Keratinocyte (primary cell): ENCODE measurements around the gene OR2AT4. TPM values are rescaled to one million over a fixed set of nuclear protein-coding genes. Genes with fewer than 3 reads are reported as not detected.

Source experiments
- DNase-seq: peaks from one replicate; pipeline ENCODE4 v3.0.0-alpha.2; 2011; ENCODE audit warnings: low read depth, missing footprints, low spot score
- FAIRE-seq: peaks from 2 replicates; lab custom pipeline; 2011; peaks lifted over from hg19 to GRCh38; lab: Jason Lieb, UNC
- H2AFZ ChIP-seq: 2 replicates; pipeline ENCODE4 v1.6.0; 2012; ENCODE audit warnings: low read length, control low read depth, inconsistent platforms; ENCODE audit not compliant: control insufficient read depth
- H3K27ac ChIP-seq: 2 replicates; pipeline ENCODE4 v1.5.1; 2011; ENCODE audit warnings: low read length; ENCODE audit not compliant: control insufficient read depth, insufficient read depth
- H3K27me3 ChIP-seq: 3 replicates; pipeline ENCODE4 v1.6.0; 2011; ENCODE audit warnings: low read length; ENCODE audit not compliant: control insufficient read depth, insufficient read depth; ENCODE audit errors: extremely low read depth
- H3K36me3 ChIP-seq, 2 experiments: 2 replicates in 1 of 2; 3 replicates in 1 of 2; pipeline ENCODE4 v1.5.1; 2011; ENCODE audit warnings: low read length in 2 of 2, mild to moderate bottlenecking in 1 of 2; ENCODE audit not compliant: control insufficient read depth in 2 of 2, insufficient read depth in 2 of 2; ENCODE audit errors: extremely low read depth in 1 of 2
- H3K4me1 ChIP-seq: 3 replicates; pipeline ENCODE4 v1.5.1; 2011; ENCODE audit warnings: low read length; ENCODE audit not compliant: control insufficient read depth, insufficient read depth; ENCODE audit errors: extremely low read depth
- H3K4me2 ChIP-seq: 3 replicates; pipeline ENCODE4 v1.6.0; 2011; ENCODE audit warnings: low read depth, low read length; ENCODE audit not compliant: control insufficient read depth, insufficient read depth; ENCODE audit errors: extremely low read depth
- H3K4me3 ChIP-seq, 3 experiments: fragments of 200-600 bp in 1 of 3; sonication (generic) in 1 of 3; 2 replicates in 2 of 3; 3 replicates in 1 of 3; pipeline ENCODE4 v1.5.1; 2011 to 2016; ENCODE audit warnings: low read length in 3 of 3, mild to moderate bottlenecking in 3 of 3, control low read depth in 2 of 3, inconsistent platforms in 1 of 3, low read depth in 1 of 3, mixed read lengths in 1 of 3, mixed run types in 1 of 3, moderate library complexity in 1 of 3; ENCODE audit not compliant: control insufficient read depth in 2 of 3, insufficient read depth in 2 of 3; ENCODE audit errors: extremely low read depth in 1 of 3
- H3K79me2 ChIP-seq: 2 replicates; pipeline ENCODE4 v1.6.0; 2012; ENCODE audit warnings: low read length; ENCODE audit not compliant: control insufficient read depth, insufficient read depth
- H3K9ac ChIP-seq: 3 replicates; pipeline ENCODE4 v1.6.0; 2011; ENCODE audit warnings: low read length; ENCODE audit not compliant: control insufficient read depth, insufficient read depth; ENCODE audit errors: extremely low read depth
- H3K9me1 ChIP-seq: 3 replicates; pipeline ENCODE4 v1.6.0; 2011; ENCODE audit warnings: low read length; ENCODE audit not compliant: control insufficient read depth, insufficient read depth; ENCODE audit errors: extremely low read depth
- H3K9me3 ChIP-seq: 2 replicates; pipeline ENCODE4 v1.5.1; 2012; ENCODE audit warnings: low read depth, low read length; ENCODE audit not compliant: control insufficient read depth
- H4K20me1 ChIP-seq: 3 replicates; pipeline ENCODE4 v1.6.0; 2011; ENCODE audit warnings: low read length; ENCODE audit not compliant: control insufficient read depth, insufficient read depth; ENCODE audit errors: extremely low read depth
- CTCF ChIP-seq, 3 experiments: IDR thresholded peaks in 1 of 3; conservative IDR thresholded peaks in 1 of 3; optimal IDR thresholded peaks in 1 of 3; 2 replicates in 2 of 3; 3 replicates in 1 of 3; pipeline versions ENCODE3 to v1.5.1; 2011; ENCODE audit warnings: low read length in 3 of 3, mild to moderate bottlenecking in 3 of 3, moderate library complexity in 2 of 3, control low read depth in 1 of 3, inconsistent platforms in 1 of 3; ENCODE audit not compliant: insufficient read depth in 2 of 3; ENCODE audit errors: extremely low read depth in 1 of 3
- EZH2 ChIP-seq: IDR thresholded peaks from one replicate; pipeline ENCODE4 v1.6.1; 2012; ENCODE audit warnings: inconsistent platforms, mild to moderate bottlenecking, low read length, moderate library complexity
- dilution Hi-C: fragments of 300-500 bp; cut with MboI; formaldehyde crosslinking; loops from one replicate; pipeline ENCODE4 v1.7.0; 2020; ENCODE audit warnings: low sequenced_read_pairs; ENCODE audit not compliant: extremely low pct_ligation_motif_present
- polyA plus RNA-seq, 5 experiments: library from polyadenylated mRNA; depleted of rRNA in 3 of 5; stranded (reverse) in 3 of 5; stranded (forward) in 1 of 5; unstranded in 1 of 5; fragments of >200 nt; gene quantifications; 1 replicate in 1 of 5; 2 replicates in 3 of 5; 3 replicates in 1 of 5; pipeline versions ENCODE4 v1.2.1 to v1.2.3, GENCODE V29; 2011 to 2012; ENCODE audit warnings: missing spikeins in 2 of 5, low read depth in 1 of 5, low replicate concordance in 1 of 5

Gene OR2AT4
- polyA plus RNA-seq, 1 donor (not counting 4 experiments of a cell fraction or from before 2014, with no cell fraction given): not detected

GRCh38 chr11:75135651-75136050 lies 39.0 kb upstream of the OR2AT4 start:
- TF ChIP-seq CTCF (optimal IDR thresholded peaks at IDR 0.05 in 1 of 3, IDR thresholded peaks at IDR 0.05 in 1 of 3, conservative IDR thresholded peaks at IDR 0.05 in 1 of 3; ENCODE audit: extremely low read depth in 1 of 3, insufficient read depth in 2 of 3, low read length in 3 of 3) (no peak), EZH2 (no peak)
- no peak overlapping the region for H2AFZ ChIP-seq
- no peak overlapping the region for H3K9ac ChIP-seq
- DNase-seq (no peak), FAIRE-seq (no peak)
- H3K4me2 ChIP-seq: no peak overlapping the region
- H3K27ac ChIP-seq: no peak overlapping the region
- no peaks in the 10 kb centered on the region for H3K4me1 ChIP-seq
- H3K36me3 ChIP-seq: no peaks in the 10 kb centered on the region
- H3K9me3 ChIP-seq: no peaks in the 10 kb centered on the region
- no peaks in the 10 kb centered on the region for H3K79me2 ChIP-seq
- no peaks in the 10 kb centered on the region for H3K27me3 ChIP-seq
- dilution Hi-C loops: no loop called here
- no peaks in the 10 kb centered on the region for H3K9me1 ChIP-seq
- H4K20me1 ChIP-seq: no peaks in the 10 kb centered on the region
- no peak overlapping the region for H3K4me3 ChIP-seq

GRCh38 chr11:75135021-75135650 lies 38.5 kb upstream of the OR2AT4 start:
- dilution Hi-C loops: no loop called here
- no peak overlapping the region for H2AFZ ChIP-seq

More at GRCh38 chr11:75135021-75135650, 38.5 kb upstream of the OR2AT4 start:
- DNase-seq (no peak), FAIRE-seq (no peak)
- no peak for TF ChIP-seq CTCF (optimal IDR thresholded peaks at IDR 0.05 in 1 of 3, IDR thresholded peaks at IDR 0.05 in 1 of 3, conservative IDR thresholded peaks at IDR 0.05 in 1 of 3; ENCODE audit: extremely low read depth in 1 of 3, insufficient read depth in 2 of 3, low read length in 3 of 3)
- TF ChIP-seq EZH2: no peak
- Histone ChIP-seq H3K36me3 (no peaks in the 10 kb centered on the region), H3K79me2 (no peaks in the 10 kb centered on the region), H3K4me2 (no peak overlapping the region), H3K27me3 (no peaks in the 10 kb centered on the region), H3K9ac (no peak overlapping the region), H3K9me3 (no peaks in the 10 kb centered on the region), H3K4me1 (no peaks in the 10 kb centered on the region), H3K9me1 (no peaks in the 10 kb centered on the region), H4K20me1 (no peaks in the 10 kb centered on the region), H3K4me3 (no peak overlapping the region), H3K27ac (no peak overlapping the region)
